ENCODE measurements around the gene KIF18A.

KIF18A gene

DNA sequence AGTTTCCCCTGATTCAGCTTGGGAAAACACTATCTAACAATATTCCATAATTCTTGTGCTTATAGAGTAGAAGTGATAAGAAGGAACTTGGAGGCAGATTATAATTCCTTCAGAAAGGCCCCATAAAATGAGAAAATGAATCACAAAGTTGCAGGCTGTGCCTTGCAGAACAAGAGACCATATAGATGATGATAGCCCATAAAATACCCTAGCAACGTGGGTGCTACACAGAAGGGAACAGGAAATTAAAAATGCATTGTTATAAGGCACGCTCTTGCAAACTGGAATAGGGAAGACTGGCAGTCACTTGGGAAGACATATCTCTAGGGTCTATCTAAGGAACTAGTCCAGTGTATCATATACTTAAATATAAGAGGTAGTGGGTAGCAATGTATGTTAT, 67.6 kb downstream of the KIF18A start:
- DNase-seq = no peak

DNA sequence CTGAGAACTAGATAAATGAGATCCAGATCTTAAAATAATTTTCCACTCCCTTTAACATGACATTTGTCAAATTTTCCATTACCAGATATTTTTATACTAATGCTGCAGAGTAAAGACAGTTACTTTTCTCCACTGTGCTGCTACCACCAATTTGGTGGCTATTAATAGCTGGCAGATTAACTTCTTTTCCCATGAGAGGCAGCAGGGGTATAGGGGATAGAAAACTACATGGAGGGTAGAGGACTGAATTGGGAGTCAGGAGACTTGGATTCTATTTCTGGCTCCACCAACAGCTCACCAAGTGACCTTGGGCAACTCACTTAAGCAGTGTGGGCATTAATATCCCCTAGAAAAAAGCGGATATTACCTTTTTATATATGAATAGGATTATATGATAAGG, 69.2 kb downstream of the KIF18A start:
- no peak for DNase-seq

DNA sequence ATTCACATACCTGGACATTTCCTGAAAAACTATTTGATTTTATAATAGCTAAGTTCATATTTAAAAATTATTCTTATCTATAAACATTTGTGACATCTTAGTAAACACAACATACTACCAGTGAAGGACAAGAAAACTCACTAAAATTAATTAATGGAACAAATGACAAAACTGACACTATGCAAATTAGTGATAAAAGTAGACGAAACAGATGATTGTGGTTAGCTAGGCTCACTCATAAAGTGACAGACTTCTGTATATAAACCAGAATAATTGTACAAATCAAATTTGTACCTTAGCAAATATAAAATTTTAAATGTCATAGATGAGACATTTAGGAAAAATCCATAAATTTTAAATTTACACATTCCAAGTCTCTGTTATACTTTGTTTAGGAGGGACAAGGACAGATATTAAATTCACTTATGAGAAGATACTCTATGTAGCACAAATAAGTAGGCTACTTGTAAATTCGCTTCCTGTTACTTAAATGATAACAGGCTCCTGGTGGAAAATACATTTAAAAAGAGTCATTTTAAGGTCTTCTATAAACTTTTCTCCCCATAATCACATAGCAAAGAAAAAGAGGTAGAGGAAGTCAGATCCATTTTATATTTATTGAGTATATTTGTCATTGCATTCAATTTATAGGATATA, 81.2 kb downstream of the KIF18A start:
- DNase-seq = no peak

DNA sequence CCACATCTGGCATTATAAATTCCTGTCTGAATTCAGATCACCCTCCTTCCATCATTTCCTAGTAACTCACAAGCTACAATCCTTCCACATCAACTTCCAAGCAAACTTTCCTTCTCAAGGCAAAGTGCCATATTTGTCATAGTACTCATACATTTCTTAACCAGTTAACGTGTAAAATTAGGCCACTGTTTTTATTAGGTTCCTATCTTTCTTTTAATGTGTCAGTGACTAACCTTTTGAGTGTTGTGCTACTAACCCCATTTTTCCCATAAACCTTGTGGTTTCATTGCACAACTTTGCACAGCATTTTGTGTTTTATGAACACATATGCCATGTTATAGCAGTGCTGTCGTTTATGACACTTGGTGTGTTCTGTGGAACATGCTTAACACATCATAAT, 90.1 kb downstream of the KIF18A start:
- DNase-seq = no peak

DNA sequence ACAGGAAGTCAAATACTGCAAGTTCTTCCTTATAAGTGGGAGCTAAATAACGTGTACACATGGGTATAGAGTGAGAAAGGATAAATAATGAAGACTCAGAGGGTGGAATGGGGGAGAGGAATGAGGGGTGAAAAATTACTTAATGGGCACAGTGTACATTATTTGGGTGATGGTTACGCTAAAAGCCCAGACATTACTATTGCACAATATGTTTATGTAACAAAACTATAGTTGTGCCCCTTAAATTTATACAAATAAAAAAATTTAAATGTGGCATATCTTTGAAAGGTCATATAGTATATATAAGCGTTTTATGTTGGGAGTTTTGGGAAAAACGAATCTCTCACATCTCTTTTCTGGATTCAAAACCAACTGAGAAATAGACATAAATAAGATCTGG, 96.1 kb downstream of the KIF18A start:
- DNase-seq = peak; percentile 7

DNA sequence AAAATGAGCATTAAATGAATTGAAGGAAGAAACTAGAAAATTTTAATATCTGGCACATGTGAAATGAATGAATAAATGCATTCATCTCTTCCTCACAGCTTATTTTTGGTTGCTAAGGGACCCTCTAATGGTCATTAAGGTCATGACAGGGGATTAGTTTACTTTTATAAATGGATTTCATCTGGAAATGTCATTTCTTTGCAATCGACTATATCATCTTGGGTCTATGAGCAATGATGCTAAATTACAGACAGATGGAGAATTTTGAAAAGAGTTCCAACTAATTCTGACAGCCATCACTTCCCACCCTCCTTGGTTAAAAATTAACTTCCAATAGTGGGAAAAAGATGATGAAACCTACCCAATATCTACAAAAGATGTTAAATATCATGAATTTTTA, 98.0 kb downstream of the KIF18A start:
- DNase-seq = no peak

DNA sequence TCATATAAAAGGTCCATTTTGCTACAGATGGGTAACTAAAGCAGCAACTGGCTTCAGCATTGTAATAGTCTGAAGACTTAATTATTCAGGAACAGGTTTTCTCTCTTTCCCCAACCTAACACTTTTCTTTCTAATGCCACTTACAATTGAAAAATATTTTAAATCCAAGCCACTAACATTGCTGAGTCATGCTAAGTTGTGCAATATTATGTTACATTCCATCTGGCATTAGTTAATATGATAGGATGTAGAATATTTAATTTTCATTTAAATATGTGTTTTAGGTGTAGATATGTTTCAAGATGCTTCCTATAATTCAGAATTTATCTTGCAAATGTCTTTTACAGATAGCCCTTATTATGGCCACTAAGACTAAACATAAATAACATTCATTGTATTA, 98.6 kb downstream of the KIF18A start:
- no peak for DNase-seq

DNA sequence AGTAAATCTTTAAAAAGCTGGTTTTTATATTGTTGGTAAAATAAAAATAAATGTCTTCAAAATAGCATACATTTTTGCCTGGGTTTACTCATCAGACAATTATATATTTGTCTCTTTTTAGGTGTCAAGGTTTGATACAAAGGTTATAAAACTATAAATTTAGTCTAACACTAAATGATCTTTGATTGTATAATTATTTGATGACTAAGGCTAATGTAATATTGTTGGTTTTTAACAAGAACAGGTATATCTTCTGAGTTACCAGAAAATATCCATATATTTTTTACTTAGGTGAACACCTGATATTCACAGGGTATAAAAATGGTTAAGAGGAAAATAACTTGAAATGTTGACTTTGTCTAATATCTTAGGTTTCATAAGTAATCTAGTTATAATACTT, 104.3 kb downstream of the KIF18A start:
- DNase-seq = no peak

GRCh38 chr11:27998552-27998951, 109.4 kb downstream of the KIF18A start:
- no peak for DNase-seq

DNA sequence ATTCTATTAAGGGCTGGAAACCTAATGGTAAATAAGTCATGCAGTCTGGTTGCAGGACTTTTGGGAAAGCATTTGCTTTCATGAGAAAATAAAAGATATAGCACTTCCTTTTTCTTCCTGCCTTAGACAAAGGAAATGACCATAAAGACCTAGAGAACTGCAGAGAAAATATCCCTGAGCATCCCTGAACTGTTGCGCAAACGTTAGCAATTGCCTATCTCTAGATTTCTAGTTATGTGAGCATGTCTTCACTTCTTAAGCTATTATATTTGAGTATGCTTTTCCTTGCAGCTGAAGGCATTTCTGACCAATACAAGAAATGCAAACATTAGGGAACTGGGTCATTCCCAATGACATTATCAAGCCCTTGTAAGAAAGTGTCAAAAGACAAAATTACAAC, 110.6 kb downstream of the KIF18A start:
- no peak for DNase-seq

- no peak for DNase-seq
These were observed 111.9 kb downstream of the KIF18A start for GRCh38 chr11:27996066-27996465.

GRCh38 chr11:27995083-27995482, 112.9 kb downstream of the KIF18A start:
- no peak for DNase-seq

GRCh38 chr11:27991736-27992135, 116.2 kb downstream of the KIF18A start:
- no peak for DNase-seq

DNA sequence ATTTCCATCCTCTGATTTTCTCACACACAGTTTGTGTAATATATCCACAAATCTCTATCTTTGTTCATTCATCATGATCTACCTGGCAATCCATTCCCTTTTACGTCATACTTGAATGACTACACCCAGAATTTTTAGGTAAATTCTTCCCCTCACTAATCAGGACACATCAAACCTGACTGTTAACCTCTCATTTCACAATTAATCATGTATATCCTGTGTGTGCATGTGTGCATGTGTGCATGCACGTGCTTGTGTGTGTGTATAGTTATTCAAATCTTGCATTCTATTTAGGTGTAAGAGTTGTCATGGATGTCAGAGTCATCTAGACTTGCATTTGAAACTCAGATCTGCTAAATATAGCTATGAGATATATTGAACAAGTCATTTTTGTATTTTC, 130.4 kb downstream of the KIF18A start:
- no peak for DNase-seq

DNA sequence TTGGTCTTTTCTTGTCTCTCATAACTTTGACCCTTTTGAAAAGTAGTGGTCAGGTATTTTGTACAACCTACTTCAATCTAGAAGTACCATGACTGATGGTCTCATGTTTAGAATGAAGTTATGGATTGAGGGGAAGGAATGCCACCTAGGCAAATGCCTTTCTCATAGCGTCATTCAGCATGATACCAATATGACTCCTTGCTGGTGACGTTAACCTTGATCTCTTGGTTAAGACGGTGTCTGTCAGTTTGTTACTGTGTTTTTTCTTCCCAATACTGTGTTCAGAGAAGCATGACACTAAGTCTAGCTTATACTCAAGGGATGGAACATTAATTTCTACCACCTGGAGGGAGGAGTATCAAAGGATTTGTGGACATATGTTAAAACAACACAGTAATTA, 130.9 kb downstream of the KIF18A start:
- DNase-seq = no peak

- DNase-seq = no peak
These were observed 131.7 kb downstream of the KIF18A start for GRCh38 chr11:27976262-27976661.

DNA sequence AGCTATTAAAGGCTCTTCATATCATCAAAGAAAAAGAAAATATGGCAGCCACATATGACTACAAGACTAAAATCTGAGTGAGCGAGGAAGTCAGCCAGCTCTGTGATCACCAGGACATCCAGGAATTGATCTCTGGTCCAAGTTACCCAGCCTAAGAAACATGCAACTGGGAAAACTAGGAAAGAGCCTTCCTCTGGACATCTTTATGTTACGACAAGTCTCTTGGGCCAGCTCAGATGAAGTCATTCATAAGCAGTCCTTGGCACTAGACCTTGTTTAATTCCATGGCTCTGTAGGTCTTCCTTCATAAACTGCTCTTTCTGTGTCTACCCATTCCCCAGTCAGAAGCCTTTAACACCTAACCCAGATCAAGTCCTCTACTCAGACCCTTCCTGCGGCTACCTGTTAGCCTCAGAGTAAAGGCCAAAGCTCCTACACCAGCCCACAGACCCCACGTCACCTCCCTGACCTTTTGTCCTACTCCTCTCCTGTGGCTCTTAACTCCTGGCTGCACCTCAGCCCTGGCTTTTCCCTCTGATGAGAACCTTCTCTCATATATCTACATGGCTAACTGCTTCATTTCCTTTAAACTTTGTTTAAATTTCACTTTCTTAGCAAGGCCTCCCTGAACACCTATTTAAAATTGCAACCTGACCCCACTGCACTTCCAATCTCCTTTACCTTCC, 134.0 kb downstream of the KIF18A start:
- DNase-seq = no peak

DNA sequence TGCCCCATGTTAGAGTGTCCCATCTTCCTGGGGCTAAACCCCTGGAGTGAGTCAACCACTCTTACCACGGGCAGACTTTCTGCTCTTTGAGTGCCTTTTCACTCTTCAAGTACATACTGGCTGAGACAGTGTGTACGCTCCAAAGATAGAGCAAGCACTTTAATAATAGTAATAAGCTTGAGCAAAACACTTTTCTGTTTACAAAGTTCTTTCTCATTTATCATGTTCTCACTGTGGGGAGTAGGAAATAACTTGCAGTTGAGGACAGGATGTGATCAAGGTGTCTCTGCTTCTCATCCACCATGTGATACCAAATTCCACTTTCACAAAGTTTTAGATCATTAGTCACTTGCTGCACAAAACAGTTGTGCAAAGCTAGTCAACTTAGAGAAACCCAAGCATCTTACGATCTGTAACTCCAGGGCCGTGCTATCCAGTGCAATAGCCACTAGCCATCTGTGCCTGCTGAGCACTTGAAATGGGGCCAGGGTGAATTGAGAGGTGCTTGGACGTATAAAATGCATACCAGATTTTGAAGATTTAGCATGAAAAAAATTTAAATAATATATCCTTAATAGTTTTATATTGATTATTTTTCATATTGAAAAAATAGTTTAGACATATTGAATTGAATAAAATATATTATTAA, 135.3 kb downstream of the KIF18A start:
- no peak for DNase-seq

DNA sequence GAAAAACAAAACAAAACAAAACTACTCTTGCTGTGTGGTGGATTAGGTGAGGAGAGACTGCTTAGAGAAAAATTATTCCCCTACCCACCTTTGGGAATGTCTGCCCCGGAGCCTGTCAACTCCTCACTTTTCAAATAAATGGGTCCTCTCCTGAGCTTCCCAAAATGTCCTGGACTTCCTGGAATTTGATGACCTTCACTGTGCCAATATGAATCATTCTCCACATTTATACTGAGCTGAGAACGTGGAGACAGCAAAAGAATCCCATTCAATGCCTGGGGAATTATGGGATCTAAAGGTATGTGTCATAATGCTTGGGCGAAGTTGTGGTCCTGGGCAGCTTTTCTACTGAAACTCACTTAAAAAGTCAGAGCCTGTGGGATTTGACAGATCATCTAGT, 136.8 kb downstream of the KIF18A start:
- DNase-seq = no peak

Data from hematopoietic multipotent progenitor cell treated with erythropoietin and hydrocortisone succinate and interleukin-3 and kit ligand, for 6 days (in vitro differentiated cells).